Hematopoietic multipotent progenitor cell treated with erythropoietin and hydrocortisone succinate and interleukin-3 and kit ligand, for 15 days (in vitro differentiated cells): Measurements from ENCODE around the gene CSNK1E.
"Not testable (repeated sequence)": the region's sequence is repeated elsewhere in the genome, so short reads cannot be mapped to it uniquely, and the experiment has no call there.

Experiments
- DNase-seq: peaks from one replicate; pipeline ENCODE4 v3.0.0-alpha.2; 2015; ENCODE audit warnings: low spot score

Gene CSNK1E

GRCh38 chr22:38317122-38317994, at the start of gene CSNK1E:
Gene CSNK1E, minus strand, starts transcription at chr22:38317433. Its CDS starts 3,276 bp downstream, at chr22:38314157.
- DNase-seq: peak; percentile 65

GRCh38 chr22:38365829-38366228, 48.6 kb upstream of the CSNK1E start:
- not testable (repeated sequence) for DNase-seq

- DNase-seq: not testable (repeated sequence)
Measured at GRCh38 chr22:38365174-38365573, 47.9 kb upstream of the CSNK1E start.

GRCh38 chr22:38360560-38360959, 43.3 kb upstream of the CSNK1E start:
- not testable (repeated sequence) for DNase-seq

GRCh38 chr22:38359817-38360216, 42.6 kb upstream of the CSNK1E start:
- DNase-seq: not testable (repeated sequence)

GRCh38 chr22:38357971-38358370, 40.7 kb upstream of the CSNK1E start:
- not testable (repeated sequence) for DNase-seq

GRCh38 chr22:38355275-38355674, 38.0 kb upstream of the CSNK1E start:
- DNase-seq: no peak

GRCh38 chr22:38353701-38354100, 36.5 kb upstream of the CSNK1E start:
- no peak for DNase-seq

- peak; percentile 75 for DNase-seq
Measured at GRCh38 chr22:38353142-38353629, 36.0 kb upstream of the CSNK1E start.

- DNase-seq: no peak
Measured at GRCh38 chr22:38352436-38352835, 35.2 kb upstream of the CSNK1E start.

GRCh38 chr22:38350444-38351359, 33.5 kb upstream of the CSNK1E start:
- no peak for DNase-seq

GRCh38 chr22:38348751-38349496, 31.7 kb upstream of the CSNK1E start:
- no peak for DNase-seq

GRCh38 chr22:38347944-38348750, 30.9 kb upstream of the CSNK1E start:
- no peak for DNase-seq

GRCh38 chr22:38347181-38347943, 30.1 kb upstream of the CSNK1E start:
- DNase-seq: no peak

- DNase-seq: no peak
Measured at GRCh38 chr22:38346506-38346905, 29.3 kb upstream of the CSNK1E start.

GRCh38 chr22:38345782-38346181, 28.5 kb upstream of the CSNK1E start:
- DNase-seq: no peak

GRCh38 chr22:38339893-38340292, 22.7 kb upstream of the CSNK1E start:
- not testable (repeated sequence) for DNase-seq

- no peak for DNase-seq
Measured at GRCh38 chr22:38338772-38339379, 21.6 kb upstream of the CSNK1E start.

- no peak for DNase-seq
Measured at GRCh38 chr22:38336699-38337098, 19.5 kb upstream of the CSNK1E start.

- no peak for DNase-seq
Measured at GRCh38 chr22:38335077-38335476, 17.8 kb upstream of the CSNK1E start.
